Muscle of leg (tissue), 11 donors: ENCODE data around the gene AATK. TPM values are rescaled to one million over a fixed set of nuclear protein-coding genes. Genes with fewer than 3 reads are reported as not detected.

Source experiments
- DNase-seq: peaks from one replicate; pipeline ENCODE4 v3.0.0; 2013
- H3K27ac ChIP-seq: one replicate; pipeline ENCODE4 v1.5.1; 2013; ENCODE audit warnings: mild to moderate bottlenecking, low read length, control low read depth
- H3K27me3 ChIP-seq: one replicate; pipeline ENCODE4 v1.6.1; 2013; ENCODE audit warnings: low read length; ENCODE audit not compliant: control insufficient read depth, insufficient read depth
- H3K36me3 ChIP-seq: one replicate; pipeline ENCODE4 v1.6.1; 2013; ENCODE audit warnings: low read length; ENCODE audit not compliant: control insufficient read depth, insufficient read depth
- H3K4me1 ChIP-seq: one replicate; pipeline ENCODE4 v1.6.1; 2013; ENCODE audit warnings: low read length; ENCODE audit not compliant: control insufficient read depth, insufficient read depth
- H3K4me3 ChIP-seq: one replicate; pipeline ENCODE4 v1.5.1; 2013; ENCODE audit warnings: low read length, control low read depth
- H3K9me3 ChIP-seq: replicated peaks from 2 replicates; pipeline ENCODE4 v1.6.1; 2013; ENCODE audit warnings: low read depth, low read length; ENCODE audit not compliant: control insufficient read depth
- WGBS: methylation state at CpG from one replicate; pipeline ENCODE4 v1.1.5; 2013; ENCODE audit warnings: missing lambda C conversion rate; ENCODE audit not compliant: insufficient coverage; 5-methylcytosine and 5-hydroxymethylcytosine counted together
- polyA plus RNA-seq, 8 donors: library from polyadenylated mRNA; unstranded; fragments of 120-200 nt; gene quantifications; one replicate each; pipeline versions ENCODE4 v1.2.1 to v1.2.3, GENCODE V29; 2013; ENCODE audit warnings: inconsistent platforms in 1 of 8, low replicate concordance in 1 of 8; ENCODE audit not compliant: insufficient read length in 8 of 8, insufficient read depth in 1 of 8
- total RNA-seq: library from RNA; stranded (reverse); fragments of 120-200 nt; gene quantifications from one replicate; pipeline ENCODE4 v1.2.4, GENCODE V29; 2013

The AATK gene
- total and polyA plus RNA-seq, 9 donors: 6.3 to 18.1 (median 9.6) TPM

DNA sequence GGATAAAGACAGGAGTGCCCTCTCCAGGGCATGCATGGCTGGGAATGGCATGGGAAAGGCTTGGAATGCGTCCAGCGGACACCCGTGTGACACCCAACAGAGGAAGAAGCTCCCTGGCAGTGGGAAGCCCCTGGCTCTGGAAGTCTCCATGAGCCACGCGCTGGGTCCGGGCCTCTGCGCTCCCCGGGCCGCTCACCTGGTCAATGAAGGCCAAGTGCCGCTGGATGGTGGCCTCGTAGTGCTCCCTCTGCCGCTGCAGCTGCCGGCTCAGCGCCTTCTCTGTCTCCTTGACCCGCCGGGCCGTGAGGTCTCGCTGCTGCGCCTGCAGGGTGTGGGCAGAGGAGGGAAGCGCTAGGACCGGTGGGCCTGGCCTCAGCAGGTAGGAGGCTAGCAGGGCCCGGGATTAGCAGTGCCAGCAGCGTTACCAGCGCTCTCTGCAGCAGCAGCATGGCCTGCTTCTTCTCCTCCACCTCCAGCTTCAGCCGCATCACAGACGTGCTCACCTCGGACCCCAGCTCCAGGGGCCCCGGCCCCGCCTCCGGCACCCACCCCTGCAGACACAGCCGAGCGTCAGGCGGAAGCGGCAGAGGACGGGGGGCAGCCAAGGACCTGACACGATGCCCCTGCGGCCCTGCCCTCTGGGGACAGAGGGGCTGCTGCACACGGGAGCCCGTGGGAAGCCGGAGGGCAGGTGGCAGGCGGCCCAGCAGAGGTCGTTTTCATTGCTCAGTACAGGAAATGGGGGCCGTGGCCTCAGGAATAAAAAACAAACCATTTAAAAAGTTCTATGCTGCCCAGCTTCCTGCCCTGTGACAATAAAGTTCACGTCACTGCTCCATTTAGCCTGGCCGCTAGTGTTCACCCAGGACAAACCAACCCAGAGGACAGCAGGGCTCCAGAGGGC, 30.7 kb upstream of the AATK start:
- peaks cover 48% of the 10 kb centered on the region for H3K36me3 ChIP-seq
- no peak overlapping the region for H3K4me3 ChIP-seq
- H3K9me3 ChIP-seq: no peaks in the 10 kb centered on the region
- no peak for DNase-seq
- H3K4me1 ChIP-seq: peaks cover 35% of the 10 kb centered on the region
- H3K27ac ChIP-seq: no peak overlapping the region
- WGBS: 86% methylated on average over 37 of the region's 45 CpGs
- H3K27me3 ChIP-seq: no peaks in the 10 kb centered on the region

DNA sequence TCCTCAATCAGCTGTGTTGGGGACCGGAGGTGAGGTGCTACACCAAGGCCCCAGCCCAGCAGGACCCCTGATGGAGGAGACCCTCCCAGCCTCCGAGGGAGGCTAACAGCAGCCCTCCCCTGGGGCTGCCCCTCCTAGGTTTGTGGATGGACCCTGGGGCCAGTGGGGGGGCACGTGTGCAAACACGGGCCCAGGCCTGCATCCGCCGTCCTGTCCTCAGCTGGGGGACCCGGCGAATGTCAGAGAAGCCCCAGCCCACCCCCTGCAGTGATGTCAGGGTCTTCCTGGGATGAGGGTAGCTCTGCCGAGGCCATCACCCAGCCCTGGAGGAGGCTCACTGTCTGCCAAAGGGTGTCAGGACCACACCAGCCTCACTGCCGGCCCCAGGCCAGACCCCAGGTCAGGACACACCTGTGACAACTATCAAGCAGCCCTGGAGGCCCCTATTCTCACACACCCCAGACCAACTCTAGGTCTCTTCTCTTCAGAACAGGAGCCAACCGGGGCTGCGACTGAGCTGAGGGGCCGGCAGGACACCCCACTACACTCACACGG, 30.0 kb upstream of the AATK start:
- 89% methylated on average over 8 of the region's 14 CpGs for WGBS

DNA sequence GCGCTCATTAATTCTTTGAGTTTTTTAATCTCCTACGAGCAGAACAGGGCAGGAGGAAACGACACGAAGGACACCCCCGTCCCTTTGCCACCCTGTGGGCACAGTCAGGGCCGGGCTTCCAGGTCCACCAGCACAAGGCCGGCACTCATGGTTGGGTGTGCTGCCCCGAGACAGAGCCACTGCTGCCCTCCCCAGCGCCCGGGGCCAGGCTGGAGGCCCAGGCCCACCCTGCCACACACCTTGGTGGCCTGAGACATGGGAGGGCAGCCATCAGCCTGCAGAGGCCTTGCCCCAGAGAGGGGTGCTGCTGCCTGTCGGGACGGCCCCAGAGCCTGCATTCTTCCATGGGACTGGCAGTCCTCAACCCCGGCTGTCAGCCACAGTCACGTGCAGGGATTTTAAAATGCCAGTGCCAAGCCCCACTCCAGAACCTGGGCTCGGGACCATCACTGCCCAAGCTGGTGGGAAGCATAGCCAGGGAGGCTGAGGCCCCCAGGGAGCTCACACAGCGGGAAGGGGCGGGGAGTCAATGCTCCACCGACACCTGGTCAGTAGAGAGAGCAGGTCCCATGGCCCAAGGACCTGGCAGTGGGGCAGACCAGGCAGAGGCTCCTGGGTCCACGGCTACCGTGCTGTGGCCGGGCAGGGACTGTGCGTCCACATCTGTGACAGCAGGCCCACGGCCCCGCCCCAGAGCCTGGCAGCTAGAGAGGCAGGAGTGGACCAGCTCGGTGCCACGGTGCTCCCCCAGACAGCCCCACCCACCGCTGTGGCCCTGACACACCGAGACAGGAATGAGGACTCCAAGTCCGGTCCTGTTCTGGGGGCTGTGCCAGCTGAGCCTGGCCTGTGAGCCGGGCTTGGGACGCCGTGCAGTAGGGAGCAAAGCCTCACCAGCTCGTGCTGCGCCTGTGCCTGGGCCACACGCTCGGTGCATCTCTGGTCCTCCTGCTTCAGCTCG, 29.2 kb upstream of the AATK start:
- DNase-seq: no peak
- WGBS: 87% methylated on average over 34 of the region's 37 CpGs
- Histone ChIP-seq H3K4me1 (peaks cover 32% of the 10 kb centered on the region), H3K36me3 (peaks cover 57% of the 10 kb centered on the region), H3K9me3 (no peaks in the 10 kb centered on the region), H3K27ac (no peak overlapping the region), H3K4me3 (no peak overlapping the region), H3K27me3 (no peaks in the 10 kb centered on the region)

More for the DNA sequence above, 30.0 kb upstream of the AATK start:
- Histone ChIP-seq H3K4me1 (peaks cover 35% of the 10 kb centered on the region), H3K27ac (no peak overlapping the region), H3K36me3 (peaks cover 52% of the 10 kb centered on the region), H3K4me3 (no peak overlapping the region), H3K27me3 (no peaks in the 10 kb centered on the region), H3K9me3 (no peaks in the 10 kb centered on the region)
- no peak for DNase-seq

DNA sequence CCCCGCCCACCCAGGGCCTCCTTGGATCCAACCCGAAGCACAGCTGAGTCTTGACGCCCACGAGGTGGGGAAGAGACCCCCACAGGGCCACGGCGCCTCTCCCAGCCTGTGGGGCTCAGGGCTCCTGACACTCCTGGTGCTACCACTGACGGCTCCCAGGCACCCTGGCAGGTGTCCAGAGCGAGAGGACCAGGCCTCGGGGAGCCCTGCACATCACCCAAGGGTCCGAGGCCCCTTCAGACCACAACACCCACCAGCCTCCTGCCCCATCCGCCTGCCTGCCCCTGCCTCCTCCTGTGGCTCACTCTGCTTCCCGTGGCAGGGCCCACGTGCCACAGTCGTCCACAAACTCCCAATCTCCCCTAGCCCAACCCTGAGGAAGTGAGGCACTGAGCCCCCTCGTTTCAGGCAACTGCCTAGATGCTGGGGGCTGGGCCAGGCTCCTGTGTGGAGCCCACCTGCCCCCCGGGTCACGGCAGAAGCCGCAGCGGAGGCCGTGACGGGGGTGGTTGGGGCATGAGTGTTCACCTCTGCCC, 28.3 kb upstream of the AATK start:
- H3K4me3 ChIP-seq: no peak overlapping the region
- 86% methylated on average over 18 of the region's 21 CpGs for WGBS
- H3K4me1 ChIP-seq: peaks cover 32% of the 10 kb centered on the region
- peaks cover 63% of the 10 kb centered on the region for H3K36me3 ChIP-seq
- DNase-seq: no peak
- no peak overlapping the region for H3K27ac ChIP-seq
- H3K9me3 ChIP-seq: no peaks in the 10 kb centered on the region
- no peaks in the 10 kb centered on the region for H3K27me3 ChIP-seq

DNA sequence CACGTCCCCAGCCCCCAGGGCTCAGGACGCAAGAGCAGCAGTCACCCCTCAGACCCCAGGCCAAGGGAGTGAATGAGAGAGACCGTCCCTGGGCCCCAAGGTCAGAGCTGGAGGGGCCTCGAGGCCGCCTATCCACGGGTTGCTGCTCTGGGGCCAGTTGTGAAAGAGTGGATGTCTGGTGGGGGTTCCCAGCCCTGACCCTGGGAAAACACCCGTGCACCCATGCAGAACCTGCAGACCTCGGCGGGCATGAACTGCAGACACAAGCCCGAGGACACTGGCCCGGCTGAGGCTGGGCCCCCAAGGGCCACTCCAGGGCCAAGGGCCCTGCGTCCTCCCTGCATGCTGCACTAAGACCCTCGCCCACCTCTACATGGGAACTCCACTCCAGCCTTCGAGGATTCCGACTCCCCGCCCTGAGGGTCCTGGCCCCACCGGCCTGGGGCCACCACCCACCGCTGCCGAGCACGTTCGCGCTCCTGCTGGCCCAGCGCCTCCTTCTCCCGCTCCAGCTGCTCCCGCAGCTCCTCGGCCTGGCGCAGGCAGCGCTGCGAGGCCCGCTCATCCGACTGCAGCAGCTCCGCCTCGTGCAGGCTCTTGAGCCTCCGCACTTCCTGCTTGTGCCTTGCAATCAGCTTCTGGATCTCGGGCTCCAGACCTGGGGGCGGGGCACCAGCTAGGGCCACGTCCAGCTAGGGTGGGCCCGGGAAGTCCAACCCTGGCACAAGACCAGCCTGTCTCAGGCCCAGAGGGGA, 27.6 kb upstream of the AATK start:
- H3K9me3 ChIP-seq: no peaks in the 10 kb centered on the region
- no peak overlapping the region for H3K4me3 ChIP-seq
- H3K36me3 ChIP-seq: peaks cover 64% of the 10 kb centered on the region
- H3K27me3 ChIP-seq: no peaks in the 10 kb centered on the region
- no peak overlapping the region for H3K27ac ChIP-seq
- peak; percentile 69 for DNase-seq
- 63% methylated on average over 35 of the region's 38 CpGs for WGBS
- peaks cover 26% of the 10 kb centered on the region for H3K4me1 ChIP-seq

DNA sequence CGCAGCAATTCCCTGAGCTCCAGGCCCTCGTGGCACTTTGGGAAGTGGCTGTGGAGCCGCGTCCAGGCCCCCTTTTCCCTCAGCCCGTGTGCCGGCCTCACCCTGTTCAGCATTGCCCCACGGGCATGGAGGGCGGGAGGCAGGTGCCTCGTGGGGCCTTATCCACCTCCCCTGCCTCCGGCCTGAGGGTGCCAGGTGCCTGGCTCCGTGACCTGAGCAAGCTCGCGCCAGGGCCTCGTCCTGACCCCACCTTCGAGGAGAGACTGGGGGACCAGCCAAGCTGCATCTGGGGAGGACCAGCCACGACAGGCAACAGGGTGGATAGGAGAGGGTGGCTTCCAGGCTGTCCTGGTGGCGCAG, 27.0 kb upstream of the AATK start:
- Histone ChIP-seq H3K27me3 (no peaks in the 10 kb centered on the region), H3K9me3 (no peaks in the 10 kb centered on the region), H3K4me1 (peaks cover 20% of the 10 kb centered on the region), H3K4me3 (no peak overlapping the region), H3K27ac (no peak overlapping the region), H3K36me3 (peaks cover 64% of the 10 kb centered on the region)
- WGBS: 89% methylated on average over 17 of the region's 17 CpGs
- DNase-seq: no peak

DNA sequence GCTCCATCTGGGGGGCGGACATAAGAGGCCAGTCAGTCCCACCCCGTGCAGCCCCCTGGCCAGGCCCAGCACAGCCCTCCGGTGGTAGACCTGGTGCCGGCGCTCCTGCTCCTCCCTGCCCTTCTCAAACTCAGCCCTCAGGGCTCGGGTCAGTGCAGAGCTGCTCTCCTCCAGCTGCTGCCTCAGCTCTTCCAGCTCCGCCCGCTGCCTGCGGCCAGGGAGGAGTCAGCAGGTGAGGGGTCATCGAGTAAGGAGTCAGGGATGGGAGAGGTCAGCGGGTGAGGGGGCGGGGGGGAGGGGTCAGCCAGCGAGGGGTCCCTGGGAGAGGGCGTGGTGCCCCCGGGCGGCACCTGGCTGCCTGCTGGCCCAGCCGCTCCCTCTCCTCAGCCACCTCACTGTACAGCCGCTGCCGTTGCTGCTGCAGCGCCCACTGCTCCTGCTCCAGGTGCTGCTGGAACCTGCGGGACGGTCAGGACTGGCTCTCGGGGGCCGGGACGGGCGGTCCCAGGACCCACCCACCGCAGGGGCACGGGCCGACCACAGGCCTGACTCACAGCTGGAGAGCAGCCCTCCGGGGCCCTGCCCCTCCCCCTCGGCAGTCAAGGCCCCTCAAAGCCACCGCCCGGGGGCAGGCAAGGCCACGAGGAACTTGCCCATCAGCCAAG, 26.5 kb upstream of the AATK start:
- 75% methylated on average over 25 of the region's 34 CpGs for WGBS
- no peaks in the 10 kb centered on the region for H3K27me3 ChIP-seq
- H3K9me3 ChIP-seq: no peaks in the 10 kb centered on the region
- H3K27ac ChIP-seq: no peak overlapping the region
- H3K4me3 ChIP-seq: no peak overlapping the region
- H3K36me3 ChIP-seq: peaks cover 62% of the 10 kb centered on the region
- H3K4me1 ChIP-seq: peaks cover 15% of the 10 kb centered on the region
- DNase-seq: no peak

DNA sequence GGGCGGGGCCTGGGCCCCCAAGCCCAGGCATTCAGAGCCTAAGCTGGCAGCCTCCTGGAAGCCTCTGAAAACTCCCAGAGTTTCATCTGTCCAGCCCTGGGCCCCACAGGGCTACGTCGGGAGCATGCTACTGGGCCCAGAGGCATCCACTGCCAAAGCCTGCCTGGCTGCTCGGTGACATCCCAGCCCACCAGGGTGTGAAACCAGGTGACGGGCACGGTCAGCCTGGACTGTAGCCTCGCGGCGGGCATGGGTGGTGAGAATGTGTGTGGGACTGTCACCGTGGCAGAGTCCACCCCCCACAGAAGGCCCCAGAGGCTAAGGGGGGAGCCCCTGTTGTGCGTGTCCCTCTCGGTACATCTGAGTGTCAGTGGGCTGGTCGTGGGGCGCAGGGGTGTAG, 25.6 kb upstream of the AATK start:
- Histone ChIP-seq H3K36me3 (peaks cover 56% of the 10 kb centered on the region), H3K27ac (no peak overlapping the region), H3K9me3 (no peaks in the 10 kb centered on the region), H3K4me3 (no peak overlapping the region), H3K4me1 (peaks cover 10% of the 10 kb centered on the region), H3K27me3 (no peaks in the 10 kb centered on the region)
- 92% methylated on average over 7 of the region's 14 CpGs for WGBS
- no peak for DNase-seq

DNA sequence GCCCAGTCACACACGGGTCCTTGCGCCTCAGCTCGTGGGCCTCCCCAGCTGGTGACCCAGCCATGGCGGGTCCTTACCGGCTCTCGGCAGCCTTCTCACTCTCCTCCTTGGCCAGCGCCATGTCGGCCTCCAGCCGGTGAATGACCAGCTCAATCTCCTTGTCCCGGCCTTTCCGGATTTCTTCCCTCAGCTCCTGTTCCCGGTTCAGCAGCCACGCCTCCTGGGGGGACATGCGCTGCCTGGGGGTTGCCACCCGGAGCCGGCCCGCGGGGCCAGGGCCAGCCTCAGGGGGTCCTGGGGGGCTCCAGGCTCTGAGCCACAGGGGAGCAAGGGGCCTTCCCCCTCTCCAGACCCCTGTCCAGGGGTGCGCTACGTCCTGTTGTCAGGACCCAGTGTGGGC, 25.1 kb upstream of the AATK start:
- H3K36me3 ChIP-seq: peaks cover 52% of the 10 kb centered on the region
- peaks cover 10% of the 10 kb centered on the region for H3K4me1 ChIP-seq
- WGBS: 89% methylated on average over 18 of the region's 20 CpGs
- no peaks in the 10 kb centered on the region for H3K9me3 ChIP-seq
- H3K27ac ChIP-seq: no peak overlapping the region
- no peak for DNase-seq
- H3K27me3 ChIP-seq: no peaks in the 10 kb centered on the region
- no peak overlapping the region for H3K4me3 ChIP-seq
